ENCODE measurements around the gene IRF2BPL. TPM values are rescaled to one million over a fixed set of nuclear protein-coding genes. Genes with fewer than 3 reads are reported as not detected.
A peak's percentile ranks its signal among the peaks of the same experiment; 100 is the strongest.

IRF2BPL gene
- polyA plus RNA-seq (2013, experiment 1 of 2) = 15.8 TPM
- polyA plus RNA-seq (2013, experiment 2 of 2) = 15.9 TPM

DNA sequence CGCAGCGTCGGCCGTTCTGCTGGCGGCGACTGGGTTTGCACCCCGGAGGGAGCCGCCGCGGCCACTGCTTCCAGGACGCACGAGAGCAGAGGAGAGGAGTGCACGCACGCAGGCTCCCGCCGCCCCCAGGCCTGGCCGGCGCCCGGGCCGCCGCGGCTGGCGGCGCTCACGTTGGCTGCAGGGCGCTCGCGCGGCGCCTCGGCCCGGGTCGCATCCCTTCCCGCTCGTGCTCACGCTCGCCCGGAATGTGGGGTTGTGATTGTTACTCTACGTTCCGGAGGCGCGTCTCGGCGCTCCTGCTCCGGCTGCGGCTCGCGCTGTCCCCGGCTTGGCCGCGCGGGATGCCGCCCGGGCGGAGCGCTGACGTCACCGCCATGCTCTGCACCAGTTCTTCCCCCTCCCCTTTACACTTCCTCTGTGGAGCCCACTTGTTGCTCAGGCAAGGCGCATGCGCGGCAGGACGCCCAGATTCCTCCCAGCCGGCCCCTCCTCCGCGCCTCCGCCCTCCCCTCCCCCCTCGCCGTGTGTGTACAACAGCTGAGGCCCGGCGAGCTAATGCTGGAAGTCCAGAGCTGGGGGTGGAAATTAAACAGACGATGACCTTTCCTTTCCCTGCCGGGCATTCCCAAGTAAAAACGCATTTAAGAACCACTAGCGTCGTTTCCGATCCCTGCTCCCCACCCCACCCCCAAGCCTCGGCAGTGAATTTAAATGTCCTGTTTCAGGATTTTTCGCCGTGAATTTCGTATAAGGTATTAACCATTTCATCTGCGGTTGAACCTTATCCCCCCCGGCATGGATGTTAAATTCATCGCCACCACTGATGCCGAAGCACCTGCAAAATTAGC is at the start of gene IRF2BPL:
IRF2BPL (minus strand) TSS at position 325 of the 848 bp plus-strand sequence. CDS start 916 bp downstream, outside the sequence.
- H3K4me1 ChIP-seq (ENCODE audit: control insufficient read depth, low read depth, low read length) = peaks cover 13% of the 10 kb centered on the region
- H3K9ac ChIP-seq (ENCODE audit: low read length) = peak within 1 kb of the TSS; percentile 91
- H3K79me2 ChIP-seq (ENCODE audit: control insufficient read depth, insufficient read depth, low read length) = peaks cover 28% of the 10 kb centered on the region
- H4K5ac ChIP-seq (ENCODE audit: low read length) = peak within 1 kb of the TSS; percentile 38
- no CpG with 5 or more reads among the region's 84 CpGs for WGBS (ENCODE audit: extremely low coverage, insufficient coverage, low lambda C conversion rate)
- no peaks in the 10 kb centered on the region for H3K36me3 ChIP-seq (ENCODE audit: control insufficient read depth, insufficient read depth, low read length)
- H3K27ac ChIP-seq (ENCODE audit: low read depth, low read length) = peak within 1 kb of the TSS; percentile 91
- peak within 1 kb of the TSS; percentile 97 for H3K56ac ChIP-seq (ENCODE audit: low read length)
- peak within 1 kb of the TSS; percentile 92 for H3K18ac ChIP-seq (ENCODE audit: low read length)
- H3K23ac ChIP-seq (ENCODE audit: low read length) = peak within 1 kb of the TSS; percentile 81
- H2BK5ac ChIP-seq (ENCODE audit: low read length) = peak within 1 kb of the TSS; percentile 82
- no peaks in the 10 kb centered on the region for H3K79me1 ChIP-seq (ENCODE audit: low read length)
- peak within 1 kb of the TSS; percentile 76 for H3K4me3 ChIP-seq (ENCODE audit: low read length)
- H2BK15ac ChIP-seq (replicated peaks; ENCODE audit: low read depth) = no peak within 1 kb of the TSS
- no peak within 1 kb of the TSS for H4K8ac ChIP-seq (ENCODE audit: low read depth, low read length)
- H3K4me2 ChIP-seq (ENCODE audit: low read length) = peak within 1 kb of the TSS; percentile 94
- no peaks in the 10 kb centered on the region for H3K27me3 ChIP-seq (ENCODE audit: insufficient read depth, low read length, poor library complexity)
- peak within 1 kb of the TSS; percentile 97 for H3K4ac ChIP-seq (ENCODE audit: low read depth, low read length)
- H2AK5ac ChIP-seq (ENCODE audit: low read length) = no peak within 1 kb of the TSS
- DNase-seq = peak; percentile 98
- peak within 1 kb of the TSS; percentile 64 for H2BK120ac ChIP-seq (ENCODE audit: low read depth, low read length)

- no CpG with 5 or more reads among the region's 3 CpGs for WGBS (ENCODE audit: extremely low coverage, insufficient coverage, low lambda C conversion rate)
- H3K56ac ChIP-seq (ENCODE audit: low read length) = no peak overlapping the region
Measured at GRCh38 chr14:77077040-77077439, 48.5 kb upstream of the IRF2BPL start.

DNA sequence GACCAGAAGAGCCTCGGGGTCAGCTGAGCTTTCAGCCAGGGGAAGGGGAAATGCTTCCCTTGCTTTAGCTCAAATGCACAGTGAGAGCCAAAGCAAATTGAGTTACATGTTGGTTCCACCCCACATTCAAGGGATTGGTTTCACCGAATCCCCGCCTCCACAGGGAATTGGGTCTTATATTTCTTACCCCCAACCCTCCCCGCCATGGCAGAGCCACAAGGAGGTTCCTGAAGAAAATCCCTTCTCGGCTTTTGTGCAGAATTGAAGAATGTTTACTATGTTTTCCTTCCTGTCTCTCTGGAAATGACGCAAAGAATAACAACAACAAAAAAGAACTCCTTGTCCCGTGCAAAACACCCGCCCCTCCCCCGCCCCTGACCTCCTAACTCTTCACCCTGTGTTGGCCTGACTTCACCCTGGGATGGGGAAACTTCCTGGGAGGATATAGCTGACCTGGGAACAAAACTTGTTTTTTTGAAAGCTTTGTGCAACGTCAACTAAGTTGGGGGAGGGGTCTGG is 47.7 kb upstream of the IRF2BPL start:
- no peak overlapping the region for H2BK120ac ChIP-seq (ENCODE audit: low read depth, low read length)
- no peaks in the 10 kb centered on the region for H3K27me3 ChIP-seq (ENCODE audit: insufficient read depth, low read length, poor library complexity)
- peak overlapping the region; percentile 30 for H3K27ac ChIP-seq (ENCODE audit: low read depth, low read length)
- H3K4ac ChIP-seq (ENCODE audit: low read depth, low read length) = no peak overlapping the region
- no peak overlapping the region for H3K23ac ChIP-seq (ENCODE audit: low read length)
- H2AK5ac ChIP-seq (ENCODE audit: low read length) = no peak overlapping the region
- H3K36me3 ChIP-seq (ENCODE audit: control insufficient read depth, insufficient read depth, low read length) = no peaks in the 10 kb centered on the region
- H4K5ac ChIP-seq (ENCODE audit: low read length) = no peak overlapping the region
- peak overlapping the region; percentile 69 for H3K18ac ChIP-seq (ENCODE audit: low read length)
- H2BK5ac ChIP-seq (ENCODE audit: low read length) = no peak overlapping the region
- peak overlapping the region; percentile 48 for H2BK15ac ChIP-seq (replicated peaks; ENCODE audit: low read depth)
- no peaks in the 10 kb centered on the region for H3K79me2 ChIP-seq (ENCODE audit: control insufficient read depth, insufficient read depth, low read length)
- H3K4me3 ChIP-seq (ENCODE audit: low read length) = no peak overlapping the region
- peak overlapping the region; percentile 43 for H3K9ac ChIP-seq (ENCODE audit: low read length)
- H3K4me2 ChIP-seq (ENCODE audit: low read length) = no peak overlapping the region
- peak overlapping the region; percentile 68 for H3K56ac ChIP-seq (ENCODE audit: low read length)
- peak; percentile 69 for DNase-seq
- peak overlapping the region; percentile 1 for H4K8ac ChIP-seq (ENCODE audit: low read depth, low read length)
- no CpG with 5 or more reads among the region's 10 CpGs for WGBS (ENCODE audit: extremely low coverage, insufficient coverage, low lambda C conversion rate)
- peaks cover 8% of the 10 kb centered on the region for H3K4me1 ChIP-seq (ENCODE audit: control insufficient read depth, low read depth, low read length)
- H3K79me1 ChIP-seq (ENCODE audit: low read length) = no peaks in the 10 kb centered on the region

More at GRCh38 chr14:77077040-77077439, 48.5 kb upstream of the IRF2BPL start:
- no peaks in the 10 kb centered on the region for H3K27me3 ChIP-seq (ENCODE audit: insufficient read depth, low read length, poor library complexity)
- peak overlapping the region; percentile 56 for H3K18ac ChIP-seq (ENCODE audit: low read length)
- no peak overlapping the region for H3K23ac ChIP-seq (ENCODE audit: low read length)
- DNase-seq = no peak
- H2AK5ac ChIP-seq (ENCODE audit: low read length) = no peak overlapping the region
- H3K79me2 ChIP-seq (ENCODE audit: control insufficient read depth, insufficient read depth, low read length) = no peaks in the 10 kb centered on the region
- peaks cover 6% of the 10 kb centered on the region for H3K4me1 ChIP-seq (ENCODE audit: control insufficient read depth, low read depth, low read length)
- H3K79me1 ChIP-seq (ENCODE audit: low read length) = no peaks in the 10 kb centered on the region
- no peak overlapping the region for H4K5ac ChIP-seq (ENCODE audit: low read length)
- H4K8ac ChIP-seq (ENCODE audit: low read depth, low read length) = no peak overlapping the region
- H3K4me2 ChIP-seq (ENCODE audit: low read length) = no peak overlapping the region
- H3K4me3 ChIP-seq (ENCODE audit: low read length) = no peak overlapping the region
- H2BK5ac ChIP-seq (ENCODE audit: low read length) = no peak overlapping the region
- H2BK15ac ChIP-seq (replicated peaks; ENCODE audit: low read depth) = no peak overlapping the region
- no peaks in the 10 kb centered on the region for H3K36me3 ChIP-seq (ENCODE audit: control insufficient read depth, insufficient read depth, low read length)
- H3K27ac ChIP-seq (ENCODE audit: low read depth, low read length) = no peak overlapping the region
- no peak overlapping the region for H3K9ac ChIP-seq (ENCODE audit: low read length)
- H3K4ac ChIP-seq (ENCODE audit: low read depth, low read length) = no peak overlapping the region
- no peak overlapping the region for H2BK120ac ChIP-seq (ENCODE audit: low read depth, low read length)

DNA sequence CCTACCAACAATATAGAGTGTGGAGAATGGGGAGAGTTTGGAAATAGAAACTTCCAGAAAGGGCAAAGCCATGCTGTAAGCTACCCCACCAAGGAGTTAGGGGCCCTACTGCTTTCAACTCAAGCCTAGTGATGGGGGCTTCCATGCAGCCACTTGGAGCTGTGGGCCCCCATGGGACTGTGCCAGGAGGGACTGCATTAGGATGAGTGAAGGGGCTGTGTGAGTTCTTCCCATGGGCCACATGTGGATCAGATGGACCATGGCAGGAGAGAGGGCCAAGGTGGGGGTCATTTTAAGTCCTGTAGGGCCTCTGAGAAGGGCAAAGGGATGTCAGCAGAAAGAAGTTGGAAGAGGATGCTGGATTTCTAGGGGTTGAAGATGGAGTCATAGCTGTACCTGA is 46.5 kb upstream of the IRF2BPL start:
- Histone ChIP-seq H3K4ac (ENCODE audit: low read depth, low read length) (no peak overlapping the region), H3K18ac (ENCODE audit: low read length) (no peak overlapping the region), H3K4me1 (ENCODE audit: control insufficient read depth, low read depth, low read length) (peaks cover 10% of the 10 kb centered on the region), H4K5ac (ENCODE audit: low read length) (no peak overlapping the region), H4K8ac (ENCODE audit: low read depth, low read length) (no peak overlapping the region), H3K27me3 (ENCODE audit: insufficient read depth, low read length, poor library complexity) (no peaks in the 10 kb centered on the region), H3K23ac (ENCODE audit: low read length) (no peak overlapping the region), H3K79me1 (ENCODE audit: low read length) (no peaks in the 10 kb centered on the region), H2BK15ac (replicated peaks; ENCODE audit: low read depth) (no peak overlapping the region), H2AK5ac (ENCODE audit: low read length) (no peak overlapping the region), H3K56ac (ENCODE audit: low read length) (no peak overlapping the region), H3K9ac (ENCODE audit: low read length) (no peak overlapping the region), H2BK120ac (ENCODE audit: low read depth, low read length) (no peak overlapping the region), H3K79me2 (ENCODE audit: control insufficient read depth, insufficient read depth, low read length) (no peaks in the 10 kb centered on the region), H2BK5ac (ENCODE audit: low read length) (no peak overlapping the region), H3K4me3 (ENCODE audit: low read length) (no peak overlapping the region), H3K27ac (ENCODE audit: low read depth, low read length) (no peak overlapping the region), H3K36me3 (ENCODE audit: control insufficient read depth, insufficient read depth, low read length) (no peaks in the 10 kb centered on the region), H3K4me2 (ENCODE audit: low read length) (no peak overlapping the region)
- DNase-seq = no peak

- H3K4ac ChIP-seq (ENCODE audit: low read depth, low read length) = no peak overlapping the region
- no peak overlapping the region for H2AK5ac ChIP-seq (ENCODE audit: low read length)
- no CpG with 5 or more reads among the region's 3 CpGs for WGBS (ENCODE audit: extremely low coverage, insufficient coverage, low lambda C conversion rate)
- no peaks in the 10 kb centered on the region for H3K36me3 ChIP-seq (ENCODE audit: control insufficient read depth, insufficient read depth, low read length)
- no peak overlapping the region for H3K18ac ChIP-seq (ENCODE audit: low read length)
- peaks cover 10% of the 10 kb centered on the region for H3K4me1 ChIP-seq (ENCODE audit: control insufficient read depth, low read depth, low read length)
- no peak overlapping the region for H4K5ac ChIP-seq (ENCODE audit: low read length)
- no peaks in the 10 kb centered on the region for H3K79me1 ChIP-seq (ENCODE audit: low read length)
- H2BK120ac ChIP-seq (ENCODE audit: low read depth, low read length) = no peak overlapping the region
- H4K8ac ChIP-seq (ENCODE audit: low read depth, low read length) = no peak overlapping the region
- H3K79me2 ChIP-seq (ENCODE audit: control insufficient read depth, insufficient read depth, low read length) = no peaks in the 10 kb centered on the region
- peak overlapping the region; percentile 30 for H3K56ac ChIP-seq (ENCODE audit: low read length)
- H2BK5ac ChIP-seq (ENCODE audit: low read length) = no peak overlapping the region
- no peak overlapping the region for H3K4me2 ChIP-seq (ENCODE audit: low read length)
- no peak overlapping the region for H3K27ac ChIP-seq (ENCODE audit: low read depth, low read length)
- no peaks in the 10 kb centered on the region for H3K27me3 ChIP-seq (ENCODE audit: insufficient read depth, low read length, poor library complexity)
- DNase-seq = peak; percentile 75
- H3K9ac ChIP-seq (ENCODE audit: low read length) = no peak overlapping the region
- H3K23ac ChIP-seq (ENCODE audit: low read length) = no peak overlapping the region
- H2BK15ac ChIP-seq (replicated peaks; ENCODE audit: low read depth) = no peak overlapping the region
- H3K4me3 ChIP-seq (ENCODE audit: low read length) = no peak overlapping the region
Measured at GRCh38 chr14:77071938-77072388, 43.5 kb upstream of the IRF2BPL start.

Data from mesendoderm (in vitro differentiated cells).